ENCODE data around the gene WHRN.
A peak's percentile ranks its signal among the peaks of the same experiment; 100 is the strongest.

The WHRN gene

GRCh38 chr9:114505187-114506081 lies at the start of gene WHRN:
Gene WHRN (minus strand): TSS chr9:114505473. CDS start chr9:114504801, 672 bp downstream.
- DNase-seq, result peak; percentile 95

- no peak for DNase-seq
Measured at GRCh38 chr9:114553202-114553601, 47.9 kb upstream of the WHRN start.

- no peak for DNase-seq
Measured at GRCh38 chr9:114552706-114553105, 47.4 kb upstream of the WHRN start.

- DNase-seq, result no peak
Measured at GRCh38 chr9:114551750-114552685, 46.7 kb upstream of the WHRN start.

GRCh38 chr9:114549697-114550330 lies 44.5 kb upstream of the WHRN start:
- DNase-seq, result no peak

- DNase-seq, result no peak
Measured at GRCh38 chr9:114546851-114547250, 41.6 kb upstream of the WHRN start.

- no peak for DNase-seq
Measured at GRCh38 chr9:114545055-114545454, 39.8 kb upstream of the WHRN start.

GRCh38 chr9:114539701-114540380 lies 34.6 kb upstream of the WHRN start:
- DNase-seq, result no peak

- peak; percentile 37 for DNase-seq
Measured at GRCh38 chr9:114538241-114538640, 33.0 kb upstream of the WHRN start.

GRCh38 chr9:114532561-114533237 lies 27.4 kb upstream of the WHRN start:
- DNase-seq, result no peak

GRCh38 chr9:114529285-114529684 lies 24.0 kb upstream of the WHRN start:
- no peak for DNase-seq

GRCh38 chr9:114526807-114527206 lies 21.5 kb upstream of the WHRN start:
- no peak for DNase-seq

- DNase-seq, result no peak
Measured at GRCh38 chr9:114525513-114525912, 20.2 kb upstream of the WHRN start.

GRCh38 chr9:114524247-114524681 lies 19.0 kb upstream of the WHRN start:
- no peak for DNase-seq

- DNase-seq, result no peak
Measured at GRCh38 chr9:114522847-114523246, 17.6 kb upstream of the WHRN start.

- no peak for DNase-seq
Measured at GRCh38 chr9:114522286-114522685, 17.0 kb upstream of the WHRN start.

GRCh38 chr9:114521846-114522245 lies 16.6 kb upstream of the WHRN start:
- no peak for DNase-seq

- no peak for DNase-seq
Measured at GRCh38 chr9:114518599-114519022, 13.3 kb upstream of the WHRN start.

- DNase-seq, result no peak
Measured at GRCh38 chr9:114518120-114518519, 12.8 kb upstream of the WHRN start.

- no peak for DNase-seq
Measured at GRCh38 chr9:114516913-114517312, 11.6 kb upstream of the WHRN start.

GRCh38 chr9:114515528-114515927 lies 10.3 kb upstream of the WHRN start:
- no peak for DNase-seq

GRCh38 chr9:114513959-114514267 lies 8.6 kb upstream of the WHRN start:
- no peak for DNase-seq

All from CD4-positive, alpha-beta T cell treated with Interleukin-12 subunit alpha and Interleukin-12 subunit beta, for 1 hour (primary cell).